Measurements from ENCODE around the gene CFAP210. TPM values are rescaled to one million over a fixed set of nuclear protein-coding genes. Genes with fewer than 3 reads are reported as not detected.

The CFAP210 gene
- total RNA-seq, 1 donor from 2014 or later = 0.49 TPM

DNA sequence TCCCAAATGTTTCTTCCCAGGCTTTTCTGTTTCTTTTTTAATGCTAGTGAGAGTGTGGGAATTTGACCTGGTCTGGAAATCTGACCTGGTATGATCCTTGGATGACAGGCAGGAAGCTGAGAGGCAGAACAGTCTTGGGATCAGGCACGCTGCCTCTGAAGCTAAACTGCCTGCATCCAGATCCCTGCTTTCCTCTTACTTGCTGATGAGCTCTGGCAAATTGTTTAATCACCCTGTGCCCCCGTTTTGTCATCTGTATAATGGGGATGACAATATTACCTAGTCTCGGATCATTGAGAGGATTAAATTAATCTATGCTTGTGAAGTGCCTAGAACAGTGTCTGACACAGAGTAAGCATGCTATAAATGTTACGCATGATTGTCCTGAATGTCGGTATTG, 42.7 kb upstream of the CFAP210 start:
- Histone ChIP-seq H3K9me3 (no peaks in the 10 kb centered on the region), H3K4me1 (peaks cover 15% of the 10 kb centered on the region), H3K27me3 (no peaks in the 10 kb centered on the region), H3K27ac (peak overlapping the region; percentile 27), H3K4me3 (peak overlapping the region in 1 of 2 donors; percentile 9), H3K36me3 (peaks cover 0 to 4% of the 10 kb centered on the region in 2 donors)
- TF ChIP-seq POLR2A (IDR thresholded peaks at IDR 0.05) (no peak), POLR2AphosphoS5 (IDR thresholded peaks at IDR 0.05; ENCODE audit: insufficient read depth in 1 of 2, low read depth in 1 of 2) (no peak)
- TF ChIP-seq, protein P1, sequence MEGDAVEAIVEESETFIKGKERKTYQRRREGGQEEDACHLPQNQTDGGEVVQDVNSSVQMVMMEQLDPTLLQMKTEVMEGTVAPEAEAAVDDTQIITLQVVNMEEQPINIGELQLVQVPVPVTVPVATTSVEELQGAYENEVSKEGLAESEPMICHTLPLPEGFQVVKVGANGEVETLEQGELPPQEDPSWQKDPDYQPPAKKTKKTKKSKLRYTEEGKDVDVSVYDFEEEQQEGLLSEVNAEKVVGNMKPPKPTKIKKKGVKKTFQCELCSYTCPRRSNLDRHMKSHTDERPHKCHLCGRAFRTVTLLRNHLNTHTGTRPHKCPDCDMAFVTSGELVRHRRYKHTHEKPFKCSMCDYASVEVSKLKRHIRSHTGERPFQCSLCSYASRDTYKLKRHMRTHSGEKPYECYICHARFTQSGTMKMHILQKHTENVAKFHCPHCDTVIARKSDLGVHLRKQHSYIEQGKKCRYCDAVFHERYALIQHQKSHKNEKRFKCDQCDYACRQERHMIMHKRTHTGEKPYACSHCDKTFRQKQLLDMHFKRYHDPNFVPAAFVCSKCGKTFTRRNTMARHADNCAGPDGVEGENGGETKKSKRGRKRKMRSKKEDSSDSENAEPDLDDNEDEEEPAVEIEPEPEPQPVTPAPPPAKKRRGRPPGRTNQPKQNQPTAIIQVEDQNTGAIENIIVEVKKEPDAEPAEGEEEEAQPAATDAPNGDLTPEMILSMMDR (IDR thresholded peaks at IDR 0.05) = no peak
- intact Hi-C loops (cut with DNase I) = no loop called here
- DNase-seq (ENCODE audit: extremely low spot score in 2 of 2) = no peak

GRCh38 chr2:169735623-169736022, 41.4 kb upstream of the CFAP210 start:
- Histone ChIP-seq H3K4me1 (peaks cover 15% of the 10 kb centered on the region), H3K36me3 (no peaks in the 10 kb centered on the region), H3K27ac (no peak overlapping the region), H3K9me3 (no peaks in the 10 kb centered on the region), H3K27me3 (no peaks in the 10 kb centered on the region), H3K4me3 (no peak overlapping the region)
- no peak for TF ChIP-seq POLR2A (IDR thresholded peaks at IDR 0.05)
- no peak for TF ChIP-seq POLR2AphosphoS5 (IDR thresholded peaks at IDR 0.05; ENCODE audit: insufficient read depth in 1 of 2, low read depth in 1 of 2)
- TF ChIP-seq, protein P1 (IDR thresholded peaks at IDR 0.05) = no peak
- no peak for DNase-seq (ENCODE audit: extremely low spot score in 2 of 2)
- intact Hi-C loops (cut with DNase I) = no loop called here

GRCh38 chr2:169734169-169734847, 40.1 kb upstream of the CFAP210 start:
- H3K27ac ChIP-seq = peak overlapping the region; percentile 21
- peaks cover 15% of the 10 kb centered on the region for H3K4me1 ChIP-seq
- no peaks in the 10 kb centered on the region for H3K9me3 ChIP-seq
- peak overlapping the region; percentile 58 to 73 for H3K4me3 ChIP-seq
- intact Hi-C loops (cut with DNase I) = no loop called here
- DNase-seq (ENCODE audit: extremely low spot score in 2 of 2) = no peak
- H3K36me3 ChIP-seq = no peaks in the 10 kb centered on the region
- TF ChIP-seq, protein P1 (IDR thresholded peaks at IDR 0.05) = no peak
- TF ChIP-seq POLR2A (IDR thresholded peaks at IDR 0.05) (no peak), POLR2AphosphoS5 (IDR thresholded peaks at IDR 0.05; ENCODE audit: insufficient read depth in 1 of 2, low read depth in 1 of 2) (no peak)
- no peaks in the 10 kb centered on the region for H3K27me3 ChIP-seq

- Histone ChIP-seq H3K36me3 (no peaks in the 10 kb centered on the region), H3K4me1 (peaks cover 15% of the 10 kb centered on the region), H3K27me3 (no peaks in the 10 kb centered on the region), H3K4me3 (peak overlapping the region; percentile 58 to 73), H3K27ac (peak overlapping the region; percentile 37), H3K9me3 (no peaks in the 10 kb centered on the region)
- DNase-seq (ENCODE audit: extremely low spot score in 2 of 2) = no peak
- TF ChIP-seq, protein P1 (IDR thresholded peaks at IDR 0.05) = no peak
- no peak for TF ChIP-seq POLR2AphosphoS5 (IDR thresholded peaks at IDR 0.05; ENCODE audit: insufficient read depth in 1 of 2, low read depth in 1 of 2)
- no peak for TF ChIP-seq POLR2A (IDR thresholded peaks at IDR 0.05)
- intact Hi-C loops (cut with DNase I) = no loop called here
These were observed 38.6 kb upstream of the CFAP210 start for GRCh38 chr2:169732583-169733358.

DNA sequence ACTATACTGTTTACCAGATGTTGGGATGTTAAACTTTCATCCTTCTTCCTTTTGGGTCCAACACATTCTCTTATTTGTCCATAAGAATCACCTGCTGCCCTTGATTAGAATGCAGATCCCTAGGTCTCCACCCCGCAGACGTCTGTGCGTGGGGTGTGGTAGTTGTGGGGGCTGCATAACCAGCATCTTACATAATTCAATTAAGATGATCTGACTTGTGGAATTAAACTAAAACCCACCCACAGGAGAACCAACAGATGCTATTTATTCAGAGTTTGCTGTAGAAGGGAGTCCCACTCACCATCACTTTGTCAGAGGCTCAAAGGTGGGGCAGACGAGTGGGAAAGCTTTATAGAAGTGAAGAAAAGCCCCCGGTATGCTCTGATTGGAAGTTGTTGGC, 37.9 kb upstream of the CFAP210 start:
- no peaks in the 10 kb centered on the region for H3K27me3 ChIP-seq
- H3K36me3 ChIP-seq = no peaks in the 10 kb centered on the region
- peaks cover 15% of the 10 kb centered on the region for H3K4me1 ChIP-seq
- H3K9me3 ChIP-seq = no peaks in the 10 kb centered on the region
- no peak for DNase-seq (ENCODE audit: extremely low spot score in 2 of 2)
- no peak overlapping the region for H3K4me3 ChIP-seq
- TF ChIP-seq POLR2AphosphoS5 (IDR thresholded peaks at IDR 0.05; ENCODE audit: insufficient read depth in 1 of 2, low read depth in 1 of 2) = no peak
- TF ChIP-seq, protein P1 (IDR thresholded peaks at IDR 0.05) = no peak
- no peak for TF ChIP-seq POLR2A (IDR thresholded peaks at IDR 0.05)
- intact Hi-C loops (cut with DNase I) = no loop called here
- no peak overlapping the region for H3K27ac ChIP-seq
